Type B pancreatic cell (in vitro differentiated cells): ENCODE data around the gene GSTT2B. TPM values are rescaled to one million over a fixed set of nuclear protein-coding genes. Genes with fewer than 3 reads are reported as not detected.
"Not testable (repeated sequence)": the region's sequence is repeated elsewhere in the genome, so short reads cannot be mapped to it uniquely, and the experiment has no call there.

Source experiments
- DNase-seq: peaks from one replicate; pipeline ENCODE4 v3.0.0; 2021; ENCODE audit warnings: mixed read lengths; ENCODE audit not compliant: unreplicated experiment; ENCODE audit errors: extremely low spot score
- H3K27ac Mint-ChIP-seq: 2 replicates; pipeline ENCODE4 v1.8.0; 2021; ENCODE audit warnings: mild to moderate bottlenecking, mixed read lengths
- H3K27me3 Mint-ChIP-seq: 2 replicates; pipeline ENCODE4 v1.8.0; 2021; ENCODE audit warnings: mixed read lengths
- H3K36me3 Mint-ChIP-seq: 2 replicates; pipeline ENCODE4 v1.8.0; 2021; ENCODE audit warnings: mixed read lengths
- H3K4me1 Mint-ChIP-seq: one replicate; pipeline ENCODE4 v1.8.0; 2021; ENCODE audit warnings: mixed read lengths; ENCODE audit not compliant: unreplicated experiment
- H3K4me3 Mint-ChIP-seq: 2 replicates; pipeline ENCODE4 v1.8.0; 2021; ENCODE audit warnings: mild to moderate bottlenecking, mixed read lengths
- H3K9me3 Mint-ChIP-seq: 2 replicates; pipeline ENCODE4 v1.8.0; 2021; ENCODE audit warnings: mixed read lengths
- CTCF ChIP-seq: fragments of 200-600 bp; sonication (generic); conservative IDR thresholded peaks from 2 replicates; pipeline ENCODE4 v1.5.0; 2021; ENCODE audit warnings: antibody characterized with exemption, mild to moderate bottlenecking
- total RNA-seq: library from RNA; stranded (reverse); gene quantifications from 2 replicates; pipeline ENCODE4 v1.2.1, GENCODE V29; 2021; ENCODE audit warnings: low replicate concordance

GSTT2B gene
- total RNA-seq, 1 donor from 2014 or later: not detected

DNA sequence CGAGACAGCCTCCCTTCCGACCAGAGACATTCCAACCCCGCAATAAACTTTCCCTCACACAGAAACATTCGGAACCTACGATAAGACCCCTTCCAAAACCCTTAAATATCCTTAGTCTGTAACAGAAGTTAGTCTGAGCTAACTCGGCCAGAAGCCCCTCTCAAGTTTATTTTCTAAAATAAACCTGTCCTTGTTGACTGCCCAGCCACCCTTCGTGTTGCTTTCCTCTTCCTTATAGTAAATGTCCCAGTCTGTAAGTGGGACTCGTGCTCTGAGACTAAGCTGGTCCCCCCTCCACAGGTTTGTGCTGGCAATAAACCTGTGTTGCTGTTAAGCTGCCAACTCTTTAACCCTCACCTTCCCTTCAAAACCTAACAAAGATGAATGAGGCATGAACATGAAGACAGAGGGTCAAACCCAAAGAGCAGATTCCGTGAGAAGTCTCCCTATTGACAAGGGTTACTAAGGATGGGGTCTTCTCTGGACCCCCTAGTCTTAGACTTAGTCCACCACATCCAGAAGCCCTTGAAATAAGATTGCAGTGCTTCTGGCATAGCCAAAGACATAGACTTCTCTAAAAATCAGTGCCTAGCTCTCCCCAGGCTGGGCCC lies 48.6 kb downstream of the GSTT2B start:
- DNase-seq: peak; percentile 16
- Mint-ChIP-seq H3K4me3 (peak overlapping the region; percentile 42), H3K36me3 (peaks cover 7% of the 10 kb centered on the region), H3K27me3 (no peaks in the 10 kb centered on the region), H3K4me1 (peaks cover 17% of the 10 kb centered on the region), H3K9me3 (peaks cover 5% of the 10 kb centered on the region), H3K27ac (peak overlapping the region; percentile 98)
- TF ChIP-seq CTCF: no peak

- Mint-ChIP-seq H3K27me3 (no peaks in the 10 kb centered on the region), H3K9me3 (peaks cover 5% of the 10 kb centered on the region), H3K36me3 (peaks cover 7% of the 10 kb centered on the region), H3K4me1 (peaks cover 17% of the 10 kb centered on the region), H3K27ac (no peak overlapping the region), H3K4me3 (no peak overlapping the region)
- DNase-seq: no peak
- no peak for TF ChIP-seq CTCF
Observed at GRCh38 chr22:23911318-23911980, 49.5 kb downstream of the GSTT2B start.

GRCh38 chr22:23910496-23911190 lies 50.4 kb downstream of the GSTT2B start:
- Mint-ChIP-seq H3K36me3 (peaks cover 7% of the 10 kb centered on the region), H3K4me3 (no peak overlapping the region), H3K4me1 (peaks cover 17% of the 10 kb centered on the region), H3K27me3 (no peaks in the 10 kb centered on the region), H3K9me3 (peaks cover 5% of the 10 kb centered on the region), H3K27ac (no peak overlapping the region)
- TF ChIP-seq CTCF: no peak
- DNase-seq: no peak

GRCh38 chr22:23909296-23909898 lies 51.6 kb downstream of the GSTT2B start:
- Mint-ChIP-seq H3K36me3 (peaks cover 7% of the 10 kb centered on the region), H3K4me1 (peaks cover 11% of the 10 kb centered on the region), H3K9me3 (peaks cover 5% of the 10 kb centered on the region), H3K4me3 (no peak overlapping the region), H3K27ac (peak overlapping the region; percentile 72), H3K27me3 (no peaks in the 10 kb centered on the region)
- TF ChIP-seq CTCF: no peak
- DNase-seq: no peak

DNA sequence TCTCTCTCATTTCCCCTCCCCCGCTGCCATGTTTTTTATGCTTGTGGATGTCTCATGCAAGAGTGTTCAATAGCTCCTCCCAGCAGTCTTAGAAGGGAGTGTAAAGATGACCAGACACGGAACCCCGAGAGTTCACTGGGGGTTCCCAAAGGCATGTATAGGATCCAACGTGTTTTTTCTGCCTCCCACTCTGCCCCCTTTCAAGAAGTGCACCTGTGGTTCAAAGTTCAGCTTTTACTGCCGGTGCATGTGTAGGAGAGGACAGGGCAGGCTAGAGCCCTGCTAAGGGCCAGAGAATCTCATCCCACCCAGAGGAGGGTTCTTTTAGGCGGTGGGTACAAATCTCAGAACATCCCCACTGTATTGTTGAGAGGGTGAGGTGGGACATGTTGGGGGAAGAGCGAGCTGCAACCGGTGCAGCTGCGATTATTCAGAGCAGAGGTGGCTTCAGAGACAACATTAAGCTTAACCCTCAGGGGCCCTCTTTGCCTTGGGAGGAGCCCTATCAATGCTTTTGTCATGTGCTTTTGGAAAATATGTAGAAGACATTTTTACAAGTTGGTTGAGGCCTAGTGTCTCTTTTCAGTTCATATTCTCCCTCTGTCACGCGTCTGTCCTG lies 52.3 kb downstream of the GSTT2B start:
- no peaks in the 10 kb centered on the region for H3K27me3 Mint-ChIP-seq
- no peak overlapping the region for H3K4me3 Mint-ChIP-seq
- TF ChIP-seq CTCF: no peak
- H3K4me1 Mint-ChIP-seq: peaks cover 10% of the 10 kb centered on the region
- peak overlapping the region; percentile 72 for H3K27ac Mint-ChIP-seq
- DNase-seq: no peak
- H3K36me3 Mint-ChIP-seq: peaks cover 7% of the 10 kb centered on the region
- peaks cover 4% of the 10 kb centered on the region for H3K9me3 Mint-ChIP-seq

- not testable (repeated sequence) for DNase-seq, H3K4me3 Mint-ChIP-seq, H3K4me1 Mint-ChIP-seq, H3K9me3 Mint-ChIP-seq, H3K36me3 Mint-ChIP-seq, H3K27me3 Mint-ChIP-seq, H3K27ac Mint-ChIP-seq
Observed at GRCh38 chr22:23907423-23907822, 53.6 kb downstream of the GSTT2B start.
